Smooth muscle cell (in vitro differentiated cells): Measurements from ENCODE around the gene CFAP20DC. TPM values are rescaled to one million over a fixed set of nuclear protein-coding genes. Genes with fewer than 3 reads are reported as not detected.

Experiments
- DNase-seq: peaks from one replicate; lab custom pipeline; 2025; ENCODE audit not compliant: unreplicated experiment; lab: John Stamatoyannopoulos, UW
- H2AFZ ChIP-seq: fragments of 200-600 bp; sonication (generic); 2 replicates; pipeline ENCODE4 v1.6.0; 2016; ENCODE audit warnings: antibody characterized with exemption, low read depth, mild to moderate bottlenecking
- H3F3A ChIP-seq: fragments of 200-600 bp; sonication (generic); 2 replicates; pipeline ENCODE4 v1.6.0; 2017; ENCODE audit warnings: antibody characterized with exemption, low read depth
- H3K27ac ChIP-seq: fragments of 200-600 bp; sonication (generic); 2 replicates; pipeline ENCODE4 v1.5.1; 2016; ENCODE audit warnings: low read depth, mild to moderate bottlenecking
- H3K27me3 ChIP-seq: fragments of 200-600 bp; sonication (generic); 2 replicates; pipeline ENCODE4 v1.6.1; 2016; ENCODE audit warnings: low read depth, mild to moderate bottlenecking
- H3K36me3 ChIP-seq: fragments of 200-600 bp; sonication (generic); 2 replicates; pipeline ENCODE4 v1.5.1; 2016; ENCODE audit warnings: low read depth
- H3K4me1 ChIP-seq: fragments of 200-600 bp; sonication (generic); 2 replicates; pipeline ENCODE4 v1.5.1; 2016; ENCODE audit warnings: low read depth
- H3K4me2 ChIP-seq: fragments of 200-600 bp; sonication (generic); 2 replicates; pipeline ENCODE4 v1.6.0; 2016; ENCODE audit warnings: mild to moderate bottlenecking
- H3K4me3 ChIP-seq: fragments of 200-600 bp; sonication (generic); 2 replicates; pipeline ENCODE4 v1.5.1; 2016; ENCODE audit warnings: mild to moderate bottlenecking
- H3K79me2 ChIP-seq: fragments of 200-600 bp; sonication (generic); 2 replicates; pipeline ENCODE4 v1.6.0; 2016; ENCODE audit warnings: low read depth, mild to moderate bottlenecking
- H3K9ac ChIP-seq: fragments of 200-600 bp; sonication (generic); 2 replicates; pipeline ENCODE4 v1.6.0; 2016; ENCODE audit warnings: low read depth
- H3K9me3 ChIP-seq: fragments of 200-600 bp; sonication (generic); replicated peaks from 2 replicates; pipeline ENCODE4 v1.5.1; 2016; ENCODE audit warnings: low read depth
- H4K20me1 ChIP-seq: fragments of 200-600 bp; sonication (generic); 2 replicates; pipeline ENCODE4 v1.6.0; 2016; ENCODE audit warnings: low read depth
- WGBS: methylation state at CpG from one replicate; pipeline ENCODE4 v1.1.7; 2016; ENCODE audit warnings: low lambda C conversion rate; 5-methylcytosine and 5-hydroxymethylcytosine counted together
- polyA plus RNA-seq: library from polyadenylated mRNA; unstranded; fragments of >200 nt; fragmentation: Nextera tagmentation; extraction: Ambion mirVana; gene quantifications from 2 replicates; pipeline ENCODE4 v1.2.1, GENCODE V29; 2016
- total RNA-seq: library from RNA; depleted of rRNA; stranded (reverse); fragments of >200 nt; gene quantifications from 2 replicates; pipeline ENCODE4 v1.2.3, GENCODE V29; 2014
- TF ChIP-seq, protein P1 (sequence below): fragments of 200-600 bp; sonication (generic); IDR thresholded peaks from 2 replicates; pipeline ENCODE4 v1.5.1; 2017; ENCODE audit warnings: borderline replicate concordance, mild to moderate bottlenecking, antibody characterized with exemption; ENCODE audit not compliant: insufficient read depth, poor library complexity, severe bottlenecking

The CFAP20DC gene
- total and polyA plus RNA-seq, 2 experiments from 2014 or later, result 7.9 to 11.6 TPM

- whole genome bisulfite sequencing, result 85% methylated on average over 4 of the region's 4 CpGs
- H3K36me3 ChIP-seq, result no peaks in the 10 kb centered on the region
- H2AFZ ChIP-seq, result no peak overlapping the region
- H3K4me2 ChIP-seq, result no peak overlapping the region
- no peaks in the 10 kb centered on the region for H3K79me2 ChIP-seq
- no peaks in the 10 kb centered on the region for H3K9me3 ChIP-seq
- TF ChIP-seq, protein P1, sequence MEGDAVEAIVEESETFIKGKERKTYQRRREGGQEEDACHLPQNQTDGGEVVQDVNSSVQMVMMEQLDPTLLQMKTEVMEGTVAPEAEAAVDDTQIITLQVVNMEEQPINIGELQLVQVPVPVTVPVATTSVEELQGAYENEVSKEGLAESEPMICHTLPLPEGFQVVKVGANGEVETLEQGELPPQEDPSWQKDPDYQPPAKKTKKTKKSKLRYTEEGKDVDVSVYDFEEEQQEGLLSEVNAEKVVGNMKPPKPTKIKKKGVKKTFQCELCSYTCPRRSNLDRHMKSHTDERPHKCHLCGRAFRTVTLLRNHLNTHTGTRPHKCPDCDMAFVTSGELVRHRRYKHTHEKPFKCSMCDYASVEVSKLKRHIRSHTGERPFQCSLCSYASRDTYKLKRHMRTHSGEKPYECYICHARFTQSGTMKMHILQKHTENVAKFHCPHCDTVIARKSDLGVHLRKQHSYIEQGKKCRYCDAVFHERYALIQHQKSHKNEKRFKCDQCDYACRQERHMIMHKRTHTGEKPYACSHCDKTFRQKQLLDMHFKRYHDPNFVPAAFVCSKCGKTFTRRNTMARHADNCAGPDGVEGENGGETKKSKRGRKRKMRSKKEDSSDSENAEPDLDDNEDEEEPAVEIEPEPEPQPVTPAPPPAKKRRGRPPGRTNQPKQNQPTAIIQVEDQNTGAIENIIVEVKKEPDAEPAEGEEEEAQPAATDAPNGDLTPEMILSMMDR, result no peak
- no peak overlapping the region for H3K27ac ChIP-seq
- no peak overlapping the region for H3K9ac ChIP-seq
- H3F3A ChIP-seq, result no peaks in the 10 kb centered on the region
- H3K27me3 ChIP-seq, result no peaks in the 10 kb centered on the region
- no peak overlapping the region for H3K4me3 ChIP-seq
- no peaks in the 10 kb centered on the region for H4K20me1 ChIP-seq
- H3K4me1 ChIP-seq, result no peaks in the 10 kb centered on the region
- DNase-seq, result no peak
Observed at GRCh38 chr3:58769065-58769464, 280.8 kb downstream of the CFAP20DC start.

DNA sequence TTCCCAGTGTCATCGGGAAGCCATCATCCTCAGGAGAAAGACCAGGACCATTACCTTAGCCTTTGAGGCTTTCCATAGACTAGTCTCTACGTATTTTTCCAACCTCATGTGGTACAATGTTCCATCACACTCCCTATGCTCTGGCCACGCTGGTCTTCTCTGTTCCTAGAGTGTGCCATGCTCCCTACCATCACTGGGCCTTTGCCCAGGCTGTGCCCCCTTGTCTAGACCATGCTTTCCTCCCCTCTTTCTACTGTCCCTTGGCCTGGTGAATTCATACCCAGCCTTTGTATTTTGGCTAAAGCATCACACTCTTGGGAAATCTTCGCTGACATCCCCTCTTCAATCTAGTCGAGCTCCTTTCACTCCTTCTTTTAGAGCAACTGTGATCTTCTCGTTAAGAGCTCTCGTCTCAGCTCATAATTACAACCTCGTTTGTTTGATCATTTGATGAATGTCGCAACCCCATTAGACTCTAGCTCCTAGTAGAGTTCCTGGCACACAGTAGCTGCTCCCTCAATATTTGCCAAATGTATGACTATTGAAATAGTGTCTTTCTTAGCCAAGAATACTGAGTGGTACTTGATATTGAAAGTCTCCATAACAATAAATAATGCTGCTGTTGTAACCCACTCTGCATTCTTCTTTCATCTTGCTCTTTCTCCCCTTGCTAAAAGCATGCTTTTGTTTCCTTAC, 283.1 kb downstream of the CFAP20DC start:
- TF ChIP-seq, protein P1, result no peak
- H4K20me1 ChIP-seq, result no peaks in the 10 kb centered on the region
- 91% methylated on average over 9 of the region's 9 CpGs for WGBS

GRCh38 chr3:58755150-58755549, 294.7 kb downstream of the CFAP20DC start:
- TF ChIP-seq, protein P1, result no peak
- no peak overlapping the region for H3K9ac ChIP-seq
- H3K36me3 ChIP-seq, result no peaks in the 10 kb centered on the region
- no peak overlapping the region for H3K4me2 ChIP-seq
- H3K27ac ChIP-seq, result no peak overlapping the region
- no peak overlapping the region for H3K4me3 ChIP-seq
- no peaks in the 10 kb centered on the region for H3K27me3 ChIP-seq
- WGBS, result 94% methylated on average over 2 of the region's 2 CpGs
- no peaks in the 10 kb centered on the region for H3K79me2 ChIP-seq
- no peaks in the 10 kb centered on the region for H3K4me1 ChIP-seq
- H3K9me3 ChIP-seq, result no peaks in the 10 kb centered on the region
- no peak for DNase-seq
- no peak overlapping the region for H2AFZ ChIP-seq
- H3F3A ChIP-seq, result no peaks in the 10 kb centered on the region
- no peaks in the 10 kb centered on the region for H4K20me1 ChIP-seq

More for the DNA sequence above, 283.1 kb downstream of the CFAP20DC start:
- H3K9me3 ChIP-seq, result no peaks in the 10 kb centered on the region
- H2AFZ ChIP-seq, result no peak overlapping the region
- no peaks in the 10 kb centered on the region for H3K36me3 ChIP-seq
- no peak overlapping the region for H3K27ac ChIP-seq
- H3K79me2 ChIP-seq, result no peaks in the 10 kb centered on the region
- no peaks in the 10 kb centered on the region for H3K4me1 ChIP-seq
- no peak for DNase-seq
- no peak overlapping the region for H3K4me3 ChIP-seq
- H3K9ac ChIP-seq, result no peak overlapping the region
- H3K4me2 ChIP-seq, result no peak overlapping the region
- no peaks in the 10 kb centered on the region for H3F3A ChIP-seq
- no peaks in the 10 kb centered on the region for H3K27me3 ChIP-seq

- Histone ChIP-seq H3K4me3 (no peak overlapping the region), H3K27ac (no peak overlapping the region), H3F3A (no peaks in the 10 kb centered on the region), H3K4me2 (no peak overlapping the region), H3K36me3 (no peaks in the 10 kb centered on the region), H3K4me1 (no peaks in the 10 kb centered on the region), H4K20me1 (no peaks in the 10 kb centered on the region), H3K27me3 (no peaks in the 10 kb centered on the region), H3K79me2 (no peaks in the 10 kb centered on the region), H3K9me3 (no peaks in the 10 kb centered on the region), H2AFZ (no peak overlapping the region), H3K9ac (no peak overlapping the region)
- TF ChIP-seq, protein P1, result no peak
- 94% methylated on average over 4 of the region's 4 CpGs for WGBS
- DNase-seq, result no peak
Observed at GRCh38 chr3:58754074-58754473, 295.8 kb downstream of the CFAP20DC start.
